ENCODE measurements around the gene OTOR. TPM values are rescaled to one million over a fixed set of nuclear protein-coding genes. Genes with fewer than 3 reads are reported as not detected.

Gene OTOR
- total and polyA plus RNA-seq, 2 of the 13 experiments (the other 11 are each of a cell fraction or from before 2014, with no cell fraction given): not detected

GRCh38 chr20:16761305-16761829 is 13.2 kb downstream of the OTOR start (continued):
- TF ChIP-seq ERF (CRISPR knock-in tag; IDR thresholded peaks at IDR 0.05) (0 out of 2 replicates have a peak, but pooled peaks have one; percentile 36), MED13 (CRISPR knock-in tag; IDR thresholded peaks at IDR 0.05) (no peak), MIXL1 (CRISPR knock-in tag; IDR thresholded peaks at IDR 0.05) (peak; percentile 44; the same call in 1 of the 2 replicates), SOX6 (IDR thresholded peaks at IDR 0.05) (no peak), SOX6 (CRISPR knock-in tag; IDR thresholded peaks at IDR 0.05) (peak; percentile 25; the same call in 1 of the 2 replicates), ZNF101 (CRISPR knock-in tag; IDR thresholded peaks at IDR 0.05; ENCODE audit: borderline replicate concordance, low read depth) (no peak), HMG20A (CRISPR knock-in tag; IDR thresholded peaks at IDR 0.05; ENCODE audit: borderline replicate concordance) (no peak), U2AF1 (optimal IDR thresholded peaks at IDR 0.05; ENCODE audit: low read depth, low read length) (no peak), ZBED4 (CRISPR knock-in tag; IDR thresholded peaks at IDR 0.05; ENCODE audit: borderline replicate concordance) (no peak), FUBP1 (CRISPR knock-in tag; IDR thresholded peaks at IDR 0.05; ENCODE audit: borderline replicate concordance) (no peak), ZC3H4 (CRISPR knock-in tag; IDR thresholded peaks at IDR 0.05; ENCODE audit: borderline replicate concordance) (no peak)
- TF ChIP-seq, protein P1, sequence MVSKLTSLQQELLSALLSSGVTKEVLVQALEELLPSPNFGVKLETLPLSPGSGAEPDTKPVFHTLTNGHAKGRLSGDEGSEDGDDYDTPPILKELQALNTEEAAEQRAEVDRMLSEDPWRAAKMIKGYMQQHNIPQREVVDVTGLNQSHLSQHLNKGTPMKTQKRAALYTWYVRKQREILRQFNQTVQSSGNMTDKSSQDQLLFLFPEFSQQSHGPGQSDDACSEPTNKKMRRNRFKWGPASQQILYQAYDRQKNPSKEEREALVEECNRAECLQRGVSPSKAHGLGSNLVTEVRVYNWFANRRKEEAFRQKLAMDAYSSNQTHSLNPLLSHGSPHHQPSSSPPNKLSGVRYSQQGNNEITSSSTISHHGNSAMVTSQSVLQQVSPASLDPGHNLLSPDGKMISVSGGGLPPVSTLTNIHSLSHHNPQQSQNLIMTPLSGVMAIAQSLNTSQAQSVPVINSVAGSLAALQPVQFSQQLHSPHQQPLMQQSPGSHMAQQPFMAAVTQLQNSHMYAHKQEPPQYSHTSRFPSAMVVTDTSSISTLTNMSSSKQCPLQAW (CRISPR knock-in tag; IDR thresholded peaks at IDR 0.05): no peak
- TF ChIP-seq, protein P2, sequence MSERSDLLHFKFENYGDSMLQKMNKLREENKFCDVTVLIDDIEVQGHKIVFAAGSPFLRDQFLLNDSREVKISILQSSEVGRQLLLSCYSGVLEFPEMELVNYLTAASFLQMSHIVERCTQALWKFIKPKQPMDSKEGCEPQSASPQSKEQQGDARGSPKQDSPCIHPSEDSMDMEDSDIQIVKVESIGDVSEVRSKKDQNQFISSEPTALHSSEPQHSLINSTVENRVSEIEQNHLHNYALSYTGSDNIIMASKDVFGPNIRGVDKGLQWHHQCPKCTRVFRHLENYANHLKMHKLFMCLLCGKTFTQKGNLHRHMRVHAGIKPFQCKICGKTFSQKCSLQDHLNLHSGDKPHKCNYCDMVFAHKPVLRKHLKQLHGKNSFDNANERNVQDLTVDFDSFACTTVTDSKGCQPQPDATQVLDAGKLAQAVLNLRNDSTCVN (CRISPR knock-in tag; IDR thresholded peaks at IDR 0.05; ENCODE audit: borderline replicate concordance): no peak
- TF ChIP-seq, protein P3, sequence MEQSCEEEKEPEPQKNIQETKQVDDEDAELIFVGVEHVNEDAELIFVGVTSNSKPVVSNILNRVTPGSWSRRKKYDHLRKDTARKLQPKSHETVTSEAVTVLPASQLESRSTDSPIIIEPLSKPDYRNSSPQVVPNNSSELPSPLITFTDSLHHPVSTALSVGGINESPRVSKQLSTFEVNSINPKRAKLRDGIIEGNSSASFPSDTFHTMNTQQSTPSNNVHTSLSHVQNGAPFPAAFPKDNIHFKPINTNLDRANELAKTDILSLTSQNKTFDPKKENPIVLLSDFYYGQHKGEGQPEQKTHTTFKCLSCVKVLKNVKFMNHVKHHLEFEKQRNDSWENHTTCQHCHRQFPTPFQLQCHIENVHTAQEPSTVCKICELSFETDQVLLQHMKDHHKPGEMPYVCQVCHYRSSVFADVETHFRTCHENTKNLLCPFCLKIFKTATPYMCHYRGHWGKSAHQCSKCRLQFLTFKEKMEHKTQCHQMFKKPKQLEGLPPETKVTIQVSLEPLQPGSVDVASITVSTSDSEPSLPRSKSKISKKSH (CRISPR knock-in tag; IDR thresholded peaks at IDR 0.05; ENCODE audit: borderline replicate concordance): no peak
- TF ChIP-seq, protein P4, sequence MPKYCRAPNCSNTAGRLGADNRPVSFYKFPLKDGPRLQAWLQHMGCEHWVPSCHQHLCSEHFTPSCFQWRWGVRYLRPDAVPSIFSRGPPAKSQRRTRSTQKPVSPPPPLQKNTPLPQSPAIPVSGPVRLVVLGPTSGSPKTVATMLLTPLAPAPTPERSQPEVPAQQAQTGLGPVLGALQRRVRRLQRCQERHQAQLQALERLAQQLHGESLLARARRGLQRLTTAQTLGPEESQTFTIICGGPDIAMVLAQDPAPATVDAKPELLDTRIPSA (CRISPR knock-in tag; IDR thresholded peaks at IDR 0.05; ENCODE audit: borderline replicate concordance): no peak
- TF ChIP-seq, protein P5, sequence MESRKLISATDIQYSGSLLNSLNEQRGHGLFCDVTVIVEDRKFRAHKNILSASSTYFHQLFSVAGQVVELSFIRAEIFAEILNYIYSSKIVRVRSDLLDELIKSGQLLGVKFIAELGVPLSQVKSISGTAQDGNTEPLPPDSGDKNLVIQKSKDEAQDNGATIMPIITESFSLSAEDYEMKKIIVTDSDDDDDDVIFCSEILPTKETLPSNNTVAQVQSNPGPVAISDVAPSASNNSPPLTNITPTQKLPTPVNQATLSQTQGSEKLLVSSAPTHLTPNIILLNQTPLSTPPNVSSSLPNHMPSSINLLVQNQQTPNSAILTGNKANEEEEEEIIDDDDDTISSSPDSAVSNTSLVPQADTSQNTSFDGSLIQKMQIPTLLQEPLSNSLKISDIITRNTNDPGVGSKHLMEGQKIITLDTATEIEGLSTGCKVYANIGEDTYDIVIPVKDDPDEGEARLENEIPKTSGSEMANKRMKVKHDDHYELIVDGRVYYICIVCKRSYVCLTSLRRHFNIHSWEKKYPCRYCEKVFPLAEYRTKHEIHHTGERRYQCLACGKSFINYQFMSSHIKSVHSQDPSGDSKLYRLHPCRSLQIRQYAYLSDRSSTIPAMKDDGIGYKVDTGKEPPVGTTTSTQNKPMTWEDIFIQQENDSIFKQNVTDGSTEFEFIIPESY (CRISPR knock-in tag; IDR thresholded peaks at IDR 0.05): 0 out of 2 replicates have a peak, but pooled peaks have one; percentile 7

All from HepG2 (cell line).